CD4-positive, alpha-beta T cell treated with Interleukin-10 for 1 hour (primary cell): ENCODE data around the gene KNTC1.

ENCODE experiments used
- DNase-seq: peaks from one replicate; pipeline ENCODE4 v3.0.0-alpha.2; 2020

Gene KNTC1

GRCh38 chr12:122661246-122661645 is 134.2 kb downstream of the KNTC1 start:
- no peak for DNase-seq

DNA sequence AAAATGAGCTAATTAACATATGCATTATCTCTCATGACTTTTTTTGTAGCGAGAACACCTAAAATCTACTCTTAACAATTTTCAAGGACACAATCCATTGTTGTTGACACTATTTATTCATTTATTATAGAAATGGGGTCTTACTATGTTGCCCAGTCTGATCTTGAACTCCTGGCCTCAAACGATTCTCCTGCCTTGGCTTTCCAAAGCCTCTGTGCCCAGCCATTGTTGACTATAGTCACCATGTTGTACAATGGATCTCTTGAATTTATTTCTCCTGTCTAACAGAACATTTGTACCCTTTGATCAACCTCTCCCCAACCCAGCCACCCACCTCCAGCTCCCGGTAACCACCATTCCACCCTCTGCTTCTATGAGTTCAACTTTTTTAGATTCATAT is 134.9 kb downstream of the KNTC1 start:
- DNase-seq = no peak

DNA sequence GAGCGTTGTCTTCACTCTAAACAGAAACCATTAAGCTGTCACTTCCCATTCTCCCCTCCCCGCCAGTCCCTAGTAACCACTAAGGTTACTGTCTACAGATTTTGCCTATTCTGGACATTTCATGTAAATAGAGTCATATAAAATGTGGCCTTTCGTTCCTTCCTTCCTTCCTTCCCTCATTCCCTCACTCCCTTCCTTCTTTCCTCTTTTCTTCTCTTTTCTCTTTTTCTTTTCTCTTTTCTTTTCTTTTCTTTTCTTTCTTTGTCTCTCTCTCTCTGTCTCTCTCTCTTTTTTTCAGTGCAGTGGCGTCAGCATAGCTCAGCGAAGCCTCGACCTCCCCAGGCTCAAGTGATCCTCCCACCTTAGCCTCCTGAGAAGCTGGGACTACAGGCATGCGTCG is 138.3 kb downstream of the KNTC1 start:
- no peak for DNase-seq

GRCh38 chr12:122665759-122666158 is 138.7 kb downstream of the KNTC1 start:
- no peak for DNase-seq

- no peak for DNase-seq
These were observed 141.2 kb downstream of the KNTC1 start for GRCh38 chr12:122668268-122668667.

DNA sequence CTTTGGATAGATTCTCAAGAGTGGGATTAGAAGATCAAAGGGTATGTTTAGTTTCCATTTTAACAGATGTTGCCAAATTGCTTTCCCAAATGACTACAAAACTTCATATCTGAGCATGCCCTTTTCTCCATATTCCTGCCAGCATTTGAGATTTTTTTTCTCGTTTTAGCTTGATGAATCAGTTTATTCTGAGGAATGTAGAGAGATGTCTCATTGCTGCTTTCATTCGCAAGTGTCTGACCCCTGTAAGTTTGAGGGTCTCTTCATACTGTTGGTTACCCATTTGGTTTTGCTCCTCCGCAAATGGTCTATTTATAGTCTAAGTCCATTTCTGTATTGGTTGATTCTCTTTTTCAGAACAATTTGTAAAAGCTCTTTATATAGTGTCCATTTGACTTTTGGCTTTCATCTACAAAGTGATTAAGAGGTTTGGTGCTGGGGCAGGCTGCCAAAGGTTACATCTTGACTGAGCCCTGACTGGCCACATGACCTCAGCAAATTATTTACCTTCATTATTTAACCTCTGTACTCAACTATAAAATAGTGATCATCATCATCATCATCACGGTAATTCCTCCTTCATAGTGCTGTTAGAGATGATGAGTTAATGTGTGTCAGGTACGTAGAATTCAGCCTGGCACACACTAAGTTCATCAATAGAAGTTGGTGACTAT is 142.5 kb downstream of the KNTC1 start:
- DNase-seq = no peak

DNA sequence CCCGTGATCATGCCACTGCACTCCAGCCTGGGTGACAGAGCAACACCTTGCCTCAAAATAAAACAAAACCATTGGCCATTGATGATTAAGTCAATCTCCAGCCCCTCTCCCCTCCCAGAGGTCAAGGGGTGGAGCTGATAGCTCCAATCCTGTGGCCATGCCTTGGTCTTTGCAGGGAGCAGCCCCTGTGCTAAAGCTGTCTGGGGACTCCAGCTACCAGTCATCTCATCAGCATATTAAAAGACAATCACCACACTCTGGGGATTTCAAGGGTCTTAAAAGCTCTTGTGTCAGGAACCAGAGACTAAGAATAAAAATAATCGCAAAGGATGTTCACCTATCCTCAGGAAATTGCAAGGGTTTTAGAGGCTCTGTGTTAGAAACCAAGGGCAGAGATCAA is 145.5 kb downstream of the KNTC1 start:
- DNase-seq = no peak
